ENCODE data around the gene ANXA6.

Gene ANXA6

DNA sequence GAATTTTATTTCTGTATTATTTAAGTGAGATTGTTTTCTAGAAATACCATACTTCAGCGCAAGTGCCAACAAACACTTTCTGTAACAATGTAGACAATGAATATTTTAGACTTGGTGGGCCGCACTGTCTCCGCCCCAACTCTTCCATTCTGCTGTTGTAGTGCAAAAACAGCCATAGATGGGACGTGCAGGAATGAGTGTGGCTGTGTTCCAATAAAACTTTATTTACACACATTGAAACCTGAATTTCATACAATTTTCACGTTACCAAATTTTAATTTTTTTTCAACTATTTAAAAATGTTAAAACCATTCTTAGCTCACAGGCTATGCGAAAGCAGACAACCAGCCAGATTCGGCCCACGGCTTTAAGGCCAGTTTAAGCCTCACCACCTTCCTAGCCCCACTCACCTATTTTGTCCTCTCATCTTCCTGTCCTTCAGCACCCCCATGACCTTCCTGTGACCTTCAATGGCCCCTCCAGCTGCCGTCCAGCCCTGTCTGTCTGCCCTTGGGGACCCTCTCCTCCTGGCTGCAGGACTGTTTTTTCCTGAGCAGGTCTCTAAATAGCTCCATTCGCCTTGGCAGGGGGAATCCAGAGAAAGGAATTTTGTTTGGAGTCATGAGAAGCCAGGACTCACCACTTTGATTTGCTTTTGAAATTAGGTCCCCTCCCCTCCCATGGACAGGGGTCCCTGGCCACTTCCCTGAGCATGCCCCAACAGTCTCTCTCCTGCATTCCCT is 11.2 kb upstream of the ANXA6 start:
- no peak overlapping the region for H3K27ac ChIP-seq (ENCODE audit: extremely low read depth, low read depth, low read length)
- no peak overlapping the region for H3K4me3 ChIP-seq (ENCODE audit: low read depth, low read length)
- POLR2A ChIA-PET, result no interaction called here
- H3K9me3 ChIP-seq (ENCODE audit: control insufficient read depth, insufficient read depth, low read depth, low read length), result no peaks in the 10 kb centered on the region
- TF ChIP-seq ZNF623 (tag by site-specific recombination; IDR thresholded peaks at IDR 0.05), result no peak
- no peak for TF ChIP-seq ZNF354C (tag by site-specific recombination; IDR thresholded peaks at IDR 0.05; ENCODE audit: borderline replicate concordance, low read depth)
- TF ChIP-seq HOXA7 (CRISPR knock-in tag; IDR thresholded peaks at IDR 0.05; ENCODE audit: borderline replicate concordance), result no peak
- no peak for TF ChIP-seq GLI4 (tag by site-specific recombination; IDR thresholded peaks at IDR 0.05)
- TF ChIP-seq, protein P1, sequence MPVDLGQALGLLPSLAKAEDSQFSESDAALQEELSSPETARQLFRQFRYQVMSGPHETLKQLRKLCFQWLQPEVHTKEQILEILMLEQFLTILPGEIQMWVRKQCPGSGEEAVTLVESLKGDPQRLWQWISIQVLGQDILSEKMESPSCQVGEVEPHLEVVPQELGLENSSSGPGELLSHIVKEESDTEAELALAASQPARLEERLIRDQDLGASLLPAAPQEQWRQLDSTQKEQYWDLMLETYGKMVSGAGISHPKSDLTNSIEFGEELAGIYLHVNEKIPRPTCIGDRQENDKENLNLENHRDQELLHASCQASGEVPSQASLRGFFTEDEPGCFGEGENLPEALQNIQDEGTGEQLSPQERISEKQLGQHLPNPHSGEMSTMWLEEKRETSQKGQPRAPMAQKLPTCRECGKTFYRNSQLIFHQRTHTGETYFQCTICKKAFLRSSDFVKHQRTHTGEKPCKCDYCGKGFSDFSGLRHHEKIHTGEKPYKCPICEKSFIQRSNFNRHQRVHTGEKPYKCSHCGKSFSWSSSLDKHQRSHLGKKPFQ (tag by site-specific recombination; IDR thresholded peaks at IDR 0.05), result no peak
- TF ChIP-seq ZBTB8A (tag by site-specific recombination; IDR thresholded peaks at IDR 0.05), result no peak
- TF ChIP-seq, protein P2, sequence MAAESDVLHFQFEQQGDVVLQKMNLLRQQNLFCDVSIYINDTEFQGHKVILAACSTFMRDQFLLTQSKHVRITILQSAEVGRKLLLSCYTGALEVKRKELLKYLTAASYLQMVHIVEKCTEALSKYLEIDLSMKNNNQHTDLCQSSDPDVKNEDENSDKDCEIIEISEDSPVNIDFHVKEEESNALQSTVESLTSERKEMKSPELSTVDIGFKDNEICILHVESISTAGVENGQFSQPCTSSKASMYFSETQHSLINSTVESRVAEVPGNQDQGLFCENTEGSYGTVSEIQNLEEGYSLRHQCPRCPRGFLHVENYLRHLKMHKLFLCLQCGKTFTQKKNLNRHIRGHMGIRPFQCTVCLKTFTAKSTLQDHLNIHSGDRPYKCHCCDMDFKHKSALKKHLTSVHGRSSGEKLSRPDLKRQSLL (tag by site-specific recombination; IDR thresholded peaks at IDR 0.05), result no peak
- no peak for TF ChIP-seq ZNF335 (tag by site-specific recombination; conservative IDR thresholded peaks at IDR 0.05)
- no peak for TF ChIP-seq OVOL3 (tag by site-specific recombination; IDR thresholded peaks at IDR 0.05)
- no peak for TF ChIP-seq ZNF660 (tag by site-specific recombination; IDR thresholded peaks at IDR 0.05)
- TF ChIP-seq ZNF223 (tag by site-specific recombination; IDR thresholded peaks at IDR 0.05), result no peak
- CTCF ChIA-PET, result interaction anchor here (0.5 to 9.6 kb wide), 4 partner anchors 42 to 298 kb away, joined by 3 to 278 read pairs (median 3); no protein-coding TSS in a partner anchor
- no peaks in the 10 kb centered on the region for H3K36me3 ChIP-seq (ENCODE audit: control insufficient read depth in 2 of 2, insufficient read depth in 1 of 2, low read length in 2 of 2)
- no peaks in the 10 kb centered on the region for H3K4me1 ChIP-seq (ENCODE audit: control insufficient read depth, insufficient read depth, low read length)

DNA sequence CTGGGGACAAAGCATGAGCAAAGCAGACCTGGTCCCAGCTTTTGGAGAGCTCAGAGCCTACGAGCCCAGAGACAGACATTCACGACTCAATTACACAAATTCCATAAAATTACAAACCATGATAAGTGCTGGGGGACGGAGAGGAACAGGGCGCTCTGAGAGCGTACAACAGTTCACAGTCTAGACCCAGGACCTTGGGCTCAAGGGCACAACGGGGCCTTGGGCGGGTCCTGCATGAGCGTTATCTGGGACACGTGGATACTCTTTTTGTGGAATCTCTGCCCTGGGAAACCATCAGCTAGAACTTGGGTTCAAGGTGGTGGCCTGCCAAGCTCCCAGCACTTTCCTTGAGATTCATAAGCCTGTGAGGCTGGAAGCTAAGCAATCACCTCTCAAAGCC is 9.4 kb upstream of the ANXA6 start:
- no peak overlapping the region for H3K4me3 ChIP-seq (ENCODE audit: low read depth, low read length)
- no peaks in the 10 kb centered on the region for H3K4me1 ChIP-seq (ENCODE audit: control insufficient read depth, insufficient read depth, low read length)
- CTCF ChIA-PET, result interaction anchor here (0.7 to 9.6 kb wide), 7 partner anchors 9 to 149 kb away, joined by 3 to 278 read pairs (median 4); partner anchors contain the start of gene CCDC69

DNA sequence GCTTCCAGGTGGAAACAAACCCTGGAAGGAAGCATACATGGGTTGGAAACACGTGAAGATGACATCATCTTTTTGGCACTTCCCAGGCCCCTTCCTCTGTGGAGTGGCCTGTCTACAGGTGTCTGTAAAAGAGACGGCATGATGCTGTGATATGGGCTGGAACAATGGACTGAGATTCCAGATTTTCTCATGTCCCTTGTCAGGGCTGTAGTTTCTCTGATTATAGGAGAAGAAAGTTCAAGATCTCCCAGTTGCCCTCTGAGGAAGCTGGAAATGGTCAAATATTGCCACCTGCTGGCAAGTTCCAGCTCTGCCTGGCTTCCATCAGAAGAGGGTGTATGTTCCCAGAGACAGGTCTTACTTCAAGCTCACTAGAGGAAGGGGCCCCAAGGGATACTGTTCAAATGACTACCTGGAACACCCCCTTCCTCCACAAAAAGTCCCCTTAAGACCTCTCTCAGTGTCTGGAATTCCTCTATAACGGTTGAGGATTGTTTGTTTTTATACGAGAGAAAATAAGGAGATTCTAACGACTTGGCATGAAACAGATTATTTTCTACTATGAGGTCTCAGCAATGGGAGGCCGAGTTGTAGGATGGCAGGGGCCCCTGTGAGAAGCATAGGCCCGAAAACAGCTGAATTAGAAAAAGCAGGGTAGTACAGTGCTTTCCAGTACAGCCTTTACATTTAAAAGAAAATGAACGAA is 7.3 kb upstream of the ANXA6 start:
- Histone ChIP-seq H3K36me3 (ENCODE audit: control insufficient read depth in 2 of 2, insufficient read depth in 1 of 2, low read length in 2 of 2) (no peaks in the 10 kb centered on the region), H3K9me3 (ENCODE audit: control insufficient read depth, insufficient read depth, low read depth, low read length) (no peaks in the 10 kb centered on the region), H3K27ac (ENCODE audit: extremely low read depth, low read depth, low read length) (no peak overlapping the region), H3K4me3 (ENCODE audit: low read depth, low read length) (no peak overlapping the region), H3K4me1 (ENCODE audit: control insufficient read depth, insufficient read depth, low read length) (no peaks in the 10 kb centered on the region)
- CTCF ChIA-PET, result interaction anchor here (0.6 to 9.6 kb wide), 57 partner anchors 8 to 1481 kb away, joined by 3 to 278 read pairs (median 4); partner anchors contain the start of genes CCDC69, GM2A and TNIP1
- POLR2A ChIA-PET, result interaction anchor here (0.5 to 1.4 kb wide), 4 partner anchors 39 to 576 kb away, joined by 3 to 6 read pairs (median 4); partner anchors contain the start of gene CCDC69
- TF ChIP-seq ZNF549 (tag by site-specific recombination; IDR thresholded peaks at IDR 0.05) (no peak), ZBTB1 (tag by site-specific recombination; IDR thresholded peaks at IDR 0.05) (no peak), ZIC2 (tag by site-specific recombination; IDR thresholded peaks at IDR 0.05) (no peak), SP3 (tag by site-specific recombination; IDR thresholded peaks at IDR 0.05) (no peak), ZNF837 (tag by site-specific recombination; IDR thresholded peaks at IDR 0.05) (no peak), ZSCAN16 (tag by site-specific recombination; IDR thresholded peaks at IDR 0.05) (no peak), ZNF664 (tag by site-specific recombination; IDR thresholded peaks at IDR 0.05) (no peak)
- TF ChIP-seq, protein P3, sequence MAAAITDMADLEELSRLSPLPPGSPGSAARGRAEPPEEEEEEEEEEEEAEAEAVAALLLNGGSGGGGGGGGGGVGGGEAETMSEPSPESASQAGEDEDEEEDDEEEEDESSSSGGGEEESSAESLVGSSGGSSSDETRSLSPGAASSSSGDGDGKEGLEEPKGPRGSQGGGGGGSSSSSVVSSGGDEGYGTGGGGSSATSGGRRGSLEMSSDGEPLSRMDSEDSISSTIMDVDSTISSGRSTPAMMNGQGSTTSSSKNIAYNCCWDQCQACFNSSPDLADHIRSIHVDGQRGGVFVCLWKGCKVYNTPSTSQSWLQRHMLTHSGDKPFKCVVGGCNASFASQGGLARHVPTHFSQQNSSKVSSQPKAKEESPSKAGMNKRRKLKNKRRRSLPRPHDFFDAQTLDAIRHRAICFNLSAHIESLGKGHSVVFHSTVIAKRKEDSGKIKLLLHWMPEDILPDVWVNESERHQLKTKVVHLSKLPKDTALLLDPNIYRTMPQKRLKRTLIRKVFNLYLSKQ (tag by site-specific recombination; IDR thresholded peaks at IDR 0.05; ENCODE audit: borderline replicate concordance), result no peak
- TF ChIP-seq, protein P4, sequence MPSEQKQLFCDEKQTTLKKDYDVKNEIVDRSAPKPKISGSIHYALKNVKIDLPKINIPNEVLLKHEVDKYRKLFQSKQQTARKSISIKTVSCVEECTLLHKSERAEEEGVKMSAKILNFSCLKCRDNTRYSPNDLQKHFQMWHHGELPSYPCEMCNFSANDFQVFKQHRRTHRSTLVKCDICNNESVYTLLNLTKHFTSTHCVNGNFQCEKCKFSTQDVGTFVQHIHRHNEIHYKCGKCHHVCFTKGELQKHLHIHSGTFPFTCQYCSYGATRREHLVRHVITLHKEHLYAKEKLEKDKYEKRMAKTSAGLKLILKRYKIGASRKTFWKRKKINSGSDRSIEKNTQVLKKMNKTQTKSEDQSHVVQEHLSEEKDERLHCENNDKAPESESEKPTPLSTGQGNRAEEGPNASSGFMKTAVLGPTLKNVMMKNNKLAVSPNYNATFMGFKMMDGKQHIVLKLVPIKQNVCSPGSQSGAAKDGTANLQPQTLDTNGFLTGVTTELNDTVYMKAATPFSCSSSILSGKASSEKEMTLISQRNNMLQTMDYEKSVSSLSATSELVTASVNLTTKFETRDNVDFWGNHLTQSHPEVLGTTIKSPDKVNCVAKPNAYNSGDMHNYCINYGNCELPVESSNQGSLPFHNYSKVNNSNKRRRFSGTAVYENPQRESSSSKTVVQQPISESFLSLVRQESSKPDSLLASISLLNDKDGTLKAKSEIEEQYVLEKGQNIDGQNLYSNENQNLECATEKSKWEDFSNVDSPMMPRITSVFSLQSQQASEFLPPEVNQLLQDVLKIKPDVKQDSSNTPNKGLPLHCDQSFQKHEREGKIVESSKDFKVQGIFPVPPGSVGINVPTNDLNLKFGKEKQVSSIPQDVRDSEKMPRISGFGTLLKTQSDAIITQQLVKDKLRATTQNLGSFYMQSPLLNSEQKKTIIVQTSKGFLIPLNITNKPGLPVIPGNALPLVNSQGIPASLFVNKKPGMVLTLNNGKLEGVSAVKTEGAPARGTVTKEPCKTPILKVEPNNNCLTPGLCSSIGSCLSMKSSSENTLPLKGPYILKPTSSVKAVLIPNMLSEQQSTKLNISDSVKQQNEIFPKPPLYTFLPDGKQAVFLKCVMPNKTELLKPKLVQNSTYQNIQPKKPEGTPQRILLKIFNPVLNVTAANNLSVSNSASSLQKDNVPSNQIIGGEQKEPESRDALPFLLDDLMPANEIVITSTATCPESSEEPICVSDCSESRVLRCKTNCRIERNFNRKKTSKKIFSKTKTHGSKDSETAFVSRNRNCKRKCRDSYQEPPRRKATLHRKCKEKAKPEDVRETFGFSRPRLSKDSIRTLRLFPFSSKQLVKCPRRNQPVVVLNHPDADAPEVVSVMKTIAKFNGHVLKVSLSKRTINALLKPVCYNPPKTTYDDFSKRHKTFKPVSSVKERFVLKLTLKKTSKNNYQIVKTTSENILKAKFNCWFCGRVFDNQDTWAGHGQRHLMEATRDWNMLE (tag by site-specific recombination; conservative IDR thresholded peaks at IDR 0.05; ENCODE audit: low read depth), result no peak

More for the DNA sequence above, 9.4 kb upstream of the ANXA6 start:
- no peaks in the 10 kb centered on the region for H3K36me3 ChIP-seq (ENCODE audit: control insufficient read depth in 2 of 2, insufficient read depth in 1 of 2, low read length in 2 of 2)
- POLR2A ChIA-PET, result no interaction called here
- no peaks in the 10 kb centered on the region for H3K9me3 ChIP-seq (ENCODE audit: control insufficient read depth, insufficient read depth, low read depth, low read length)
- H3K27ac ChIP-seq (ENCODE audit: extremely low read depth, low read depth, low read length), result no peak overlapping the region
- no peak for TF ChIP-seq ZNF274 (IDR thresholded peaks at IDR 0.05; ENCODE audit: low read length)
- TF ChIP-seq ZNF274 (tag by site-specific recombination; IDR thresholded peaks at IDR 0.05; ENCODE audit: borderline replicate concordance), result no peak
- no peak for TF ChIP-seq ZNF664 (tag by site-specific recombination; IDR thresholded peaks at IDR 0.05)

Measured in HEK293 (cell line).